GM19240 (cell line): Measurements from ENCODE around the gene MAP2K2.

Experiments used
- DNase-seq: peaks from one replicate; pipeline ENCODE4 v3.0.0; 2011; ENCODE audit warnings: low spot score; ENCODE audit not compliant: insufficient read length

MAP2K2 gene

DNA sequence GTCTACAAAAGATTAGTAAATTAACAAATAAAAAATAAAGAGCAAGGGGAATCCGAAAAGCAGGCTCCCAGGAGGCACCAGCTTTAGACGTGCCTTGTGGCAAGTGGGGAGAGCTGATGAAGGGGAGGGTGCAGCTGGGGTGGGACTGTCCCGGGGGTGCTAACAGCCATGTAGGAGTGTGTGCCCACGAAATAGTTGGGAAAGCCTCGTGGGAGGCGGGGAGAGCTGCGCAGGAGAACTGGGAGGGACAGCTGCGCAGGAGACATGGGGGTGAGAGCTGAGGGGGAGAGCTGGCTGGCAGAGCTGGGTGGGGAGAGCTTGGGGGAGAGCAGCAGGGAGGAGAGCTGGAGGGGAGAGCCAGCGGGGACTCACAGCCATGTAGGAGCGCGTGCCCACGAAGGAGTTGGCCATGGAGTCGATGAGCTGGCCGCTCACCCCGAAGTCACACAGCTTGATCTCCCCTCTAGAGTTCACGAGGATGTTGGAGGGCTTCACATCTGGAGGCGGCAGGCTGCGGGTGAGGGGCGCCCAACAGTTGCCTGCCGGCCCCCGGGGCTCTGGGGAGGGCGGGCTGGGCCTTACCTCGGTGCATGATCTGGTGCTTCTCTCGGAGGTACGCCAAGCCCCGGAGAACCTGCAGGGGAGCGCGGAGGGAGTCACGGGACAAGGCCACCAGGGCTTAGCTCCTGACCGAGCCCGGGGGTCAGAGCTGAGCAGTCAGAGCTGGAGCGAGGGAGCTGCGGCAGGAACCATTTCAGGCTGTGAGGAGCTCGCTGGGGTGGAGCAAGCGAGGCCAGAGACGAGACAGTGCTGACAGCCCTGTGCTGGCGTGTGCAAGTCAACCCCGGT lies 23.1 kb downstream of the MAP2K2 start:
- DNase-seq: no peak

DNA sequence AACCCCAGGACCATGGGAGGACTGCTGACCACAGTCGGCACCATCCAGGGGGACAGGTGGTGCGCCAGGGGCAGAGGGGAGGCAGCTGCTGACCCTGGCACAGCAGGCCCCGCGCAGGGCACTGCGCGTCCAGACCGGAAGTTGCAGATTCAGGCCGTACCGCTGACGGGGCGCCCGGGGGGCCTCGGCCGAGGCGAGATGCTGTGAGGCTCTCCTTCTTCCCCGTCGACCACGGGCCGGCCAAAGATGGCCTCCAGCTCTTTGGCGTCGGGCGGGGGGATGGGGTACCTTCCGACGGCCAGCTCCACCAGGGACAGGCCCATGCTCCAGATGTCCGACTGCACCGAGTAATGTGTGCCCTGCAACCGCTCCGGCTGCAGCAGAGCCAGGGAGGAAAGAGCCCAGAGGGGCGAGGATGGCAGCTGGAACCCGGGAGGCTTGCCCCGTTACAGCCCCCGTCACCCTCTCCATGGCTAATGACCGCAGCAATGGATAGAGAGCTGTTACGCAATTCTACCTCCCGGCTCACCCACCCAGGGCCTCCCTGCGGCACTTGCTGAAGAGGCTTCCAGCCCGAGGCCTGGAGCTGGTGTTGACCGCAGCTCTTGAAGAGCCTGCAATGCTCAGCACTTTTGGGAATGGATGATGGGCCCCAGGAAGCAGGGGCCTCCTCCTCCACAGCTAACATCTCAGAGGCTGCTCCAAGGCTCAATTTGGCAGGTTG lies 24.7 kb downstream of the MAP2K2 start:
- no peak for DNase-seq

DNA sequence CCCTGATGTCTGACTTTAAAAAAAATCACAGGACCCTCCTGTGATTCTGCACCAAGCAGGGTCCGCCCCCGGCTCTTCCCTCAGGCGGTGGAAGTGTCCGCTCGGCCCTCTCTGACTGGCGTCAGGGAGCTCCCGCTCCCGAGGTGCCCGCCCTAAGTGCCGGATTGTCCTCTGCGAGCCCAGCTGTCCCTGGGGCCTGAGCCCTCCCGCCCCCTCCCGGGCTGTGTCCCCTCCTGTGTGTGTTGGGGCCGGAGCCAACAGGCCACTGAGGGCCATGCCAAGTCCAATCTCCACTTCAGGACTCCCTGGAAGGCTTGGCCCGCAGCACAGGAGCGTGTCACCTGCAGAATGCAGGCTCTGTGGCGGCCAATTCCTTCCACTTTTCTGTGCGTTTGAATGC lies 25.4 kb downstream of the MAP2K2 start:
- no peak for DNase-seq

DNA sequence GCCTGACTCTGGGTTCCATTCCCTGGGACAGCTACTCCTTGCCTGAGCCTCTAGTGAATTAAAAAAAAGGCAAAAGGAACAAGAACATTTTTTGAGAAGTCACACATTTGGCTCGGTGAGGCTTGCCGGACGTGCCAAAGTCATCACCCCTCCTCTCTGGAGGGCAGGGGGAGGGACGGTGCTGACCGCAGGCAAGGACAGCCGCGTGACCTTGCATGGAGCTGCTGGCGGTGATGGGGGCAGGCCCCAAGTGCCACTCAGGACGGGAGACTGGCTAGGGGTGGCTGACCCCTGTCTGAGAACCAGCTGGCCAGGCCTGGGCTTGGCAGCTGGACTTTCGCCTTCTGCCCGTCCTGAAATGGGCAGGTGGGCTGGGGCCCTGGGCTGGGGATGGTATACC lies 26.4 kb downstream of the MAP2K2 start:
- no peak for DNase-seq

DNA sequence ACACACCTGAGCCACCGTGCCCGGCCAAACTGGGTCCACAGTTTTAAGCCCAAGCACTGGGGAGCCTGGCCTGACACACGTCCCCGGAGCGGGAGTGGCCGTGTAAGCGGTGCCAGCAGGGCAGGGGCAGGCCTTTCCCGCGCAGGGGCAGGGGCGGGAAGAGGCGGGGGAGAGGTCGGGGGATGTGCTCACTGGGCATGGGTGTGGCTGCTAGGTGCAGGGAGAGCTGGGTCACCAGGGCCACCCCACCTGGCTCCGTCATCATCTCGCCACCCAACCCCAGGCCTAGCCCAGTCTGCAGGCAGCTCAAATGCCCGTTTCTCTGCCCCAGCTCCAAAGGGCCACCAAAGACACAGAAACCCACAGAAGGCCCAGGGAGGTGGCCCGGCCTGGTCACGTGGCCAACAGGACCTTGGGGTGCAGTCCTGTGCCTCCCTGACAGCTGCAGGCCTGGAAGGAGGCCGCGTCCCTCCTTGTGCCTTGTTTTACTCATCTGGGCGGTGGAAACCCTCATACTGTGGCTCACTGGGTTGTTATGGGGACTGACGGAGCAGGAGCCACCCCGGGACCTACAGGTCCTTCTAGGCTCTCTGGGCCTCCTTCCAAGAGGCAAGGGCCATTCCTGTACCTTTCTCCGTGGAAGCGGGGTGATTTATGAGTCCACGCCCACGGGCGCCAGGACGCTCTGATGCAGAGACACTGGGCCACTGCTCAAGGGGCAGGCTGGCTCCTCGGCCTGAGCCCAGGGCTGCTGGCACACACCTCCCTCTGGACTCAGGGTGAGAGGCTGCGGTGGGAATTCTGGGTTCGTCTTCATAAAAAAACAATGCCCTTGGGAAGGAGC lies 27.7 kb downstream of the MAP2K2 start:
- DNase-seq: no peak

DNA sequence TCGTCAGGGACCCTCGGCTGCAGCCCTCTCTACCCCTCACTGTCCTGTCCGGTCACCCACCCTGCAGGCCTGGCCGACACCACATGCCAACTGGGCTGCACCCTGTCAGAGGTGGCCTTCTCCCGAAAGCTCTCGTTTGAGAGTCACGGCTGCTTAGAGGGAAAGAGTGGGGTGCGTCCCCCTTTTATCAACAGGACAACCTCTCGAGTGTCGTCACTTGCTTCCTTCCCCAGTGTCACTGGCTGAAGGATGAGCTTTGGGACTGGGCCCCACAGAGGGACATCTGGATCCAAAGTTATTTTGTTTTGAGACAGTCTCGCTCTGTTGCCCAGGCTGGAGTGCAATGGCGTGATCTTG lies 28.5 kb downstream of the MAP2K2 start:
- DNase-seq: no peak

DNA sequence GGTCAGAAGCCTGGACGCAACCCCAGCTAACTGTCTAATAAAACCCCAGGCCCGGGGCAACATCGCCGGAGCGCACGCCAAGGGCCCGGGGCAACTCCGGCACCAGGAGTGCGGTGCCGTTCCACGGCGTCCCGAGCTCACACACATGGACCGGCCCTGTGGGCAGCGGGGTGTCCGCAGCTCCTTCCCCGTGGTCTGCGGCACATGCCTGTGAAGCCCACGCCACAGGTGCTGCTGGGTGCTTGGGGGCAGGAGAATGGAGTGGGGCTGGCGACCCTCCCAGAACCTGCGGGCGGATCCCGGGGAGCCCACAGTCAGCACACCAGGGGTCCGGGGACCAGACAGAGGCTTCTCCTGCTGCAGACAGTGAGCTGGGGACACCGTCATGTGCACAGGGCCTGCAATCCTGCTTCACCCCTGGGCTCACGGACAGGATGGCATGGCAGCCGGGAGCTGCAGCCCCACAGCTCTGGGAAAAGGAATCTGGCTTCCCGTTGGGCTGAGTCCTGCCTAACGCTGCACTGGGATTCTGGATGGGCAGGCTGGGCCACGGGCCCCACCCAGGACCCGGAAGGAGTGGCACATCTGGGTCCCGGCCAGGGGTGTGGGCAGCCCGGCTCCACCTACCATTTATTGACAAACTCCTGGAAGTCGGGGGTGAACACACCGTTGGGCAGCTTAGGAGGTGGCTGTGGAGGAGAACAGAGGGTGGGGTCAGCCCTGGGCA lies 29.0 kb downstream of the MAP2K2 start:
- no peak for DNase-seq

DNA sequence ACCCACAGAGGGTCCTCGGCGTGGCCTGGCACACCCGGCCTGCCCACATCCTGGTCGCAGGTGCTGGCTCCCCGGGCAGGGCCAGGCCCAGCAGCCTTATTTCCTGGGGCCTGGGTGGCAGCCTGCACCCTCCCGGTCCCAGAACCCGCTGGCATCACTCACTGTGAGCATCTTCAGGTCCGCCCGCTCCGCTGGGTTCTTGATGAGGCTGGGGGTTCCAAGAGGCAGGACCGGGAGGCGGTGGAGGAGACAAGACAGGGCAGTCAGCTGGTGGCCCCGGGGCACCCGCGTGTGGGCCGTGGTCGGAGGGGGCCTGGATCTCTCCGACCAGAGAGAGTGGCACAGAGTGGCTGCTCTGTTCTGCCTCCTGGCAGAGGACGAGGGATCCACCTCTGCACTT lies 29.6 kb downstream of the MAP2K2 start:
- DNase-seq: no peak

DNA sequence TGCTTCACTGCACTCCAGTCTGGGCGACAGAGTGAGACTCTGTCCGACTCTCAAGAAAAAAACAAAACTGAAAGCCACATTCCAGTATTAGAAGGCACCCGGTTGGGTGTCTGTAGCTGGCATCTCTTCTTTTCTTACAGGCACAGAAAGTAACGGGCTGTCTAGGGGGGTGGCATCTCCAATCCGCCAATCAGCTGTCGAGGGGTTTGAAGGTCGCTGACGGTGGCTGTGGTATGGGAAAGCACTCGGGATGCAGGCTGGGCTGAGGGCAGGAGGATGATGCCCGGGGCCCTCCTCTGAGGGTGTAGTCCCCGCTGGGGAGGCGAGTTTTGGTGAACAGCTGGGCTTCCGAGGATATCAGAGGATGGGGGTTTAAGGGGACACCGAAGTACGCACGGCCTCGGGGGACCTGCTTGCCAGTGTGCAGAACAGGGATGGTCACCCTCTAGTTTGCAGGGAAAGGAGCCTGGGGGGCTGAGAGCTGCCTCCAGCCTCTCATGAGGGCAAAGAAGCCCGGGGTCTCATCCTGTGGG lies 30.2 kb downstream of the MAP2K2 start:
- DNase-seq: no peak

DNA sequence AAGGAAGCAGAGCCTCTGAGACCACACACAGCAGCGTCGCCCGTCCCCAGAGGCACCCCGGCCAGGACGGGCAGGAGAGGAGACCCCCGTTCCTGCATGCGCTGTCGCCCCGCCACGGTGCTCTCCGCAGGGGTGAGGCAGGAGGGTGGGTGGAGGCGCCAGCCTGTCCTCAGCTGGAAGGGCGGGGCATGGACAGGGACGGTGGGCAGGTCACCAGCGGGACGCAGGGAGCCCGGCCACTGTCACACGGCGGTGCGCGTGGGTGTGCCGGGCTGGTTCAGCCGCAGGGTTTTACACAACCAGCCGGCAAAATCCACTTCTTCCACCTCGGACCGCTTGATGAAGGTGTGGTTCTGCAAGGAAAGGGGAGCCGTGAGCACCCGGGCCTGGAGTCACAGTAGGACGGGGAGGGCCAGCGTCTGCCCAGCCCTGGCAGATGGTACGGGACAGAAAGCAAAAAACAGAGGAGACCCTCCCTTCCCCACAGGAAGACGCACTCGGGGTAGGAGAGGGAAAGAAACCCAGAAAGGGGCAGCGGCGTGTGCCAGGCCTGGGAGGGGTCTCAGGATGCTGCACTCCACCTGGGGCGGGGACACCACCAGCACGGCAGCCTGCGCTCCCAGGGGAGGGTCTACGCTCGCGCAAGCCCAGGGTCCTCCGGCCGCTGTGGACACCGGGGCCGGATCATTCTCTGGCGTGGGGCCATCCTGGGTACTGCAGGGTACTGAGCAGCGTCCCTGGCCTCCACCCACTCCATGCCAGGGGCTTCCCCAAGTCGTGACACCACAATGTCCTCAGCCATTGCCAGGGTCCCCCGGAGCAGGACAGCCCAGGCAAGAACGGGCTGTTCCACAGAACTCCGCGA lies 33.3 kb downstream of the MAP2K2 start:
- DNase-seq: no peak

DNA sequence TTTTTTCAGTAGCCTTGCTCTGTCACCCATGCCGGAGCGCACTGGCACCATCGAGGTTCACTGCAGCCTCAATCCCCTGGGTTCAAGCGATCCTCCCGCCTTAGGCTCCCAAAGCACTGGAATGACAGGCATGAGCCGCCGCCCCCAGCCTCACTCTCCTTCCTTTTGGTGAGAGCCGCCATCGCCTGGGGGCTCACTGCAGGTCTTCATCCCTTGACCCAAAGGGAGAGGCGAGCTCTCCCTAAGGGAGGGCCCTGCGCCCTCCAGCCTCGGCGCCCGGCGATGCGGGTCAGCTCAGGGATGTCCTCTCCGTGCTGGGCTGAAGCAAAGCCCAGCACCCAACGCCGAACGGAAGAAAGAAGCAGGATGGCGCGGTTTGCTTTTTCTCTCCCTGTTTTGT lies 34.0 kb downstream of the MAP2K2 start:
- DNase-seq: no peak

DNA sequence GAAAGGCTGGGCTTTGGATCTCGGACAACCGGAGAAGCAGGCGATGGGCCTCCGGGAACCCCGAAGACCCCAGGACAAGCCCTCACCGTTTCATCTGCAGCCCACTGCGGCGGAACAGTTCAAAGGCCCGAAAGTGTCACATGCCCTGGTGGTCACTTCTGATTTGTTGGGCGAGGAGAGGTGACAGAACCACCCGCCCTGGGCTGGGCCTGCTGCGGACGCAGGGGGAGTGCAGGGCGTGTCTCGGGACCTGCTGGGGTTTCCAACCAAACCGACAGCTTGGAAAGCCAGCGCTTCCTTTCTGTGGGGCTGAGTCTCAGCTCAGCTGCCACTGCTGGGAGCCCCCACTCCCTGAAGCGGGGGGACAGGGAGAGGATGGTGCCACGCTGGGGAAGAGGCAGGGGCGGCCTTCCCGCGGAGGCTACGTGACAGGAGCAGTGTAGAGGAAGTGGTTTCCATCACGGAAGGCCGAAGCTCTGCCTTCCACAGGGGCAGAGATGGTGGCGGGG lies 34.5 kb downstream of the MAP2K2 start:
- no peak for DNase-seq

DNA sequence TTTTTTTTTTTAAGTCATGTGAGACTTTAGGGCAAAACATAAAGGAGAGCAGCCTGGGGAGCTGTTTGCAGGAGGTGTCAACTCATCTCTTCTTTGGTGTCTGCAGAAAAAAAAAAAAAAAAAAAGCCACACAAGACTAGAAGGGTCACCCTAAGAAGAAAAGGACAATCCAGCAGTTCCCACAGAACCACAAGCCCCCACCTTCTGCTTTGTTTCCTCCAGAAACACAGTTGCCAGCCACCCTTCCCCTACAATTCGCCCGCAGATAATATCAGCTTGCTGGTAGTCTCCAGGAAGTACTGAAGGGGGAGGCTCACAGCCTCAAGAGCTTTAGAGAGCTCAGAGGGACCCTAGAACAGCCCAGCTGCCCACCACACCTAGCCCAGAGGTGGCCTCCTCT lies 34.9 kb downstream of the MAP2K2 start:
- no peak for DNase-seq

DNA sequence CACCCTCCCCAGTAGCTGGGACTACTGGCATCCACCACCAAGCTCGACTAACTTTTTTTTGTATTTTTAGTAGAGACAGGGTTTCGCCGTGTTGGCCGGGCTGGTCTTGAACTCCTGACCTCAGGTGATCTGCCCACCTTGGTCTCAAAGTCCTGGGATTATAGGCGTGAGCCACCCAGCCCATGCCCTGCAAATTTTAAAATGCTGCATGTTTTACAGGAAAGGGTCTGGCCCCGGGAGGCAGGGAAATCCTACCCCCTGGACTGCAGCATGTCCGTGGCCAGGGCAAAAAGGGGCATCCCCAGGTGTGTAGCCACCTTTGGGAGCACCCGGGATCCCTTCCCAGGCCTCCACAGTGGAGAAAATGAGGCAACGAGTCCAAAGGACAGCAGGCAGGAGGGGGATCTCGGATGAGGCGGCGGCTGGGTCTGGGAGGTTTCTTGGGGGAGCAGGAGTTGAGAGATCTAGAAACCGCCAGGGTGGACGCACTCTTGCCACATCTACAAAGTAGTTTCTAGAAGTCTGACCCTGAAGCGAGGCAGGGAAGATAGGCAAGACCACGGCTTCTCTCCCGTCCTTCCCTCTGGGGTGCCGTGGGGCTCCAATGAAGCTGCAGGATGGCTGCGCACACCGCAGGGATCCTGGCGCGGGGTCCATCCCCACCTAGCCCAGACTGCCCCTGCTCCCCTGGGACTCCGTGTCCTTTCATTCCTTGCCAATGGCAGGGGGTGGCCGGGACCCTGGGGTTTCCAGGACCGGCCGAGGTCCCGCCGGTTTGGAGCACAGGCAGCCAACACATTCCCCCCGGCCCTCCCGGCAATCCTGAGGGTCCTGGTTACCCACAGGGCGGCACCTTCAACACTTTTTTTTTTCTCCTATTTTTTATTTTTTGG lies 35.9 kb downstream of the MAP2K2 start:
- no peak for DNase-seq

DNA sequence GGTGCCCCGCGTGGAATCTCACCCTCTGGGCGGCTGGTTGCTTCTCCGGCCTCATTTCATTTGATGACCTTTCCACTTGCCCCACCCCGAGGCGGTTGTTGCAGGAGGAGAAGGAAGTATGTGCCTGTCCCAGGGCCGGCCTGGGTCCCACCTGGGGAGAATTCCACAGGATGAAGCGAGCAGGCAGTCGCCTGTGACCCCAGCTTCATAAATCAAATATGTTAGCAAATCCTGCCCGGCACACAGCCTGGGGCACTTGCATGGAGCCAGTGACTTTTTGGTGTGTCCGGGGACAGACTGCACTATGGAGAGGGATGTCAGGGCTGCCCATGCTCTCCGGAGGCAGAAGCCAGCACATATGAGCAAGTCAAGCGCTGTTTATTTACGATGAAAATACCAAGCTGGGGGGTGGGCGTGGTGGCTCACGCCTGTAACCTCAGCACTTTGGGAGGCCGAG lies 37.5 kb downstream of the MAP2K2 start:
- DNase-seq: no peak

DNA sequence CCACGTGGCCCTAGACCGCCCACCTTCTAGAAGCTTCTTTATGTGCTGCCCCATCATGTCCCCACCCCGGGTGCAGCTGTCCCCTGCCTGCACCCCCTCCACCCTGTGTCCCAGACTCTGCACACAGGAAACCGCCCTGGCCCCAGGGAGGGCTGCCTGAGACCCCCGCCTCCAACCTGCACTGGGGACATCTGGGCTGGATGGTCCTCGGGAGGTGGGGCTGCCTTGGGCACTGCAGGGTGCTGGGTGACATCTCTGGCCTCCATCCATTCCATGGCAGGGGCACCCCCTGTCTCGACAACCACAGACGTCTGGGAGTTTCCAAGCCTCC lies 39.4 kb downstream of the MAP2K2 start:
- no peak for DNase-seq

DNA sequence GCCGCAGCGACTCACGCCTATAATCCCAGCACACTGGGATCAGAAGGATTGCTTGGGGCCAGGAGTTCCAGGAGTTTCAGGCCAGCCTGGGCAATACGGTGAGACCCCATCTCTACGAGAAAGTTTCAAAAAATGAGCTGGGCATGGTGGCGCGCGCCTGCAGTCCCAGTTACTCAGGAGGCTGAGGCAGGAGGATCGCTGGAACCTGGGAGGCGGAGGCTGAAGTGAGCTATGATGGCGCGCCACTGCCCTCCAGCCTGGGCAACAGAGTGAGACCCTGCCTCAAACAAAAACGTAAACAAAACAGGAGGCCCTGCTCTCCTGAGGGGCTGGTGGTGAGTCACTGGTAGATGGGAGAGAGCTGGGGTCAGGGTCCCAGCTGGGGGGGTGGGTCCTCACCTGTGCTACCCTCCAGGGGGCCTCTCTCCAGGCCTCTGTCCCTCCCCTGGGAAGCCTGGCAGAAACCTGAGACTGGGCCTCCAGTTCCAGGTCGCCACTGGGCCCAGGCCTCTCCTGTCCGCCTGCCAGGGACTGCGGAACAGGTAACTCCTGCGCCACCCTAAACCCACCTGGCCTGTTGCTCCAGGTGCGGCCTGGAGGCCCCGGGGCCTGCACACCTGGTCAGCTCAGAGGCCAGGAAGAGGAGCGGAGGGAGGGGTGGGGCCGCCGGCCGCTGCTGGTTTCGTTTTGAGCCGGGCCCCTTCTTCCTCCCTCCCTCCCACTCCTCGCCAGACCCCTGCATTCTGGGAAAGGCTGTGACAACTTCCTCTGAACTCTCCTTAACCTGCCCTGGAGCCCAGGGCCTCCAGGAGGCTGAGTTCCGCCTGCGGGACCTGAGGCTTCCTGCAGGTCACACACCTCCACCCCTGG lies 40.0 kb downstream of the MAP2K2 start:
- DNase-seq: no peak

DNA sequence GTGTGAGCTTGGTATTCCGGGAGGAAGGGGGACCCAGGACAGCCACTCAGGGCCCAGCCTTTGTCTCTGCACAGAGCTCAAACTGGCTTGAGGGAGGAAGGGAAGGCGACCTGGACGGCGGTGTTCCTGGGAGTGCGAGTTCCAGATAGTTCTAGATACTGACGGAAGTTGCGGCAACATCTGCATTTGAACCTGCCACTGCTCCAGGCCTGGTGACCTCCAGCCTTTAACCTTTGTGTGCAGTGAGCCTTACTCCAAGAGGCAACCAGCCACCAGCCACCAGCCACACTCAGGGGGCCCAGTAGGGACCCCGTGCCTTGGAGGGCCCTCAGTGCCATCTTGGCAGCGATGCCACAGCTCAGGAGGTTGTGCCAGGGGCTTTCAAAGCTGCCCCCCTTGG lies 41.8 kb downstream of the MAP2K2 start:
- DNase-seq: no peak
